Pancreas (tissue), 10 donors: Measurements from ENCODE around the gene ARAP2. TPM values are rescaled to one million over a fixed set of nuclear protein-coding genes. Genes with fewer than 3 reads are reported as not detected.

Experiments used
- ATAC-seq, 4 donors: fragments of 200-7000 bp; cut with Tn5 transposase; one replicate each; pipeline versions ENCODE4 v1.8.0 to v1.9.1; 2020; ENCODE audit warnings: mild to moderate bottlenecking in 4 of 4, moderate library complexity in 4 of 4
- DNase-seq, 6 donors: peaks; one replicate each; pipeline ENCODE4 v3.0.0-alpha.2; 2020
- FAIRE-seq: peaks from 2 replicates; lab custom pipeline; 2012; peaks lifted over from hg19 to GRCh38; lab: Jason Lieb, UNC
- H3K27ac ChIP-seq, 4 donors: fragments of 200-600 bp; sonication (generic); 1 replicate in 3 of 4; 2 replicates in 1 of 4; pipeline versions ENCODE4 v1.5.0 to v1.8.0; 2020
- H3K27me3 ChIP-seq, 4 donors: fragments of 200-600 bp; one replicate each; pipeline ENCODE4 v1.8.0; 2021
- H3K36me3 ChIP-seq, 3 donors: fragments of 200-600 bp; sonication (generic) in 1 of 3; one replicate each; pipeline versions ENCODE4 v1.5.0 to v1.8.0; 2020 to 2021
- H3K4me1 ChIP-seq, 3 donors: fragments of 200-600 bp; one replicate each; pipeline ENCODE4 v1.8.0; 2021
- H3K4me3 ChIP-seq, 4 donors: fragments of 200-600 bp; sonication (generic) in 2 of 4; one replicate each; pipeline versions ENCODE4 v1.5.0 to v1.8.0; 2020 to 2021
- H3K9me3 ChIP-seq, 4 donors: fragments of 200-600 bp; one replicate each; pipeline ENCODE4 v1.8.0; 2021
- CTCF ChIP-seq, 4 donors: fragments of 200-600 bp; sonication (generic) in 3 of 4; IDR thresholded peaks; one replicate each; pipeline versions ENCODE4 v1.5.0 to v1.8.0; 2021; ENCODE audit warnings: antibody characterized with exemption in 4 of 4
- WGBS, 2 donors: extraction: QIAGEN DNeasy Blood & Tissue Kit; methylation state at CpG; one replicate each; pipeline ENCODE4 v1.1.7; 2013; 5-methylcytosine and 5-hydroxymethylcytosine counted together
- intact Hi-C, 3 donors: fragments of 100-400 bp; cut with DNase I; formaldehyde crosslinking; loops; one replicate each; pipeline versions ENCODE4 v1.11.1 to v1.14.2; 2022
- polyA plus RNA-seq, 2 donors: library from polyadenylated mRNA; stranded (reverse); fragments of 200-250 nt; gene quantifications; one replicate each; pipeline ENCODE4 v1.2.3, GENCODE V29; 2013
- total RNA-seq, 6 donors: library from RNA; stranded (reverse); fragmentation: NEBNext Ultra II Directional in 4 of 6; extraction: Animal tissue kit (Norgen Biotek cat#: 25700) in 4 of 6; gene quantifications; one replicate each; pipeline versions ENCODE4 v1.2.1 to v1.2.4, GENCODE V29; 2021 to 2023
- donor health status: healthy with polysubstance abuse.
- donor health status: DM: no; HTN: no; CAD: no; lungs with moderate emphysema.
- donor health status: DM: no; HTN: no; CAD: no.
- donor health status: control.
- donor health status: control.
- donor health status: Bipolar disorder and iron deficiency.
- donor health status: DM: yes; HTN: yes; CAD: no.
- donor health status: DM: no; HTN: no; CAD: no.
- donor health status: DM: no; HTN: no; CAD: no.
- donor health status: DM: yes; HTN: yes; CAD: no.

ARAP2 gene
- total and polyA plus RNA-seq, 8 donors: 3.2 to 14.3 (median 7.7) TPM

GRCh38 chr4:36056136-36056535, 188.2 kb downstream of the ARAP2 start:
- H3K4me1 ChIP-seq: no peaks in the 10 kb centered on the region
- no peak for ATAC-seq
- no peak for TF ChIP-seq CTCF (IDR thresholded peaks at IDR 0.05)
- FAIRE-seq: peak; percentile 13
- no peak overlapping the region for H3K27ac ChIP-seq
- no peak overlapping the region for H3K4me3 ChIP-seq
- DNase-seq: no peak
- H3K9me3 ChIP-seq: no peaks in the 10 kb centered on the region
- 74 to 83% methylated on average over 1 of the region's 1 CpG for WGBS, 2 donors
- no peaks in the 10 kb centered on the region for H3K27me3 ChIP-seq
- intact Hi-C loops: no loop called here
- H3K36me3 ChIP-seq: no peaks in the 10 kb centered on the region

DNA sequence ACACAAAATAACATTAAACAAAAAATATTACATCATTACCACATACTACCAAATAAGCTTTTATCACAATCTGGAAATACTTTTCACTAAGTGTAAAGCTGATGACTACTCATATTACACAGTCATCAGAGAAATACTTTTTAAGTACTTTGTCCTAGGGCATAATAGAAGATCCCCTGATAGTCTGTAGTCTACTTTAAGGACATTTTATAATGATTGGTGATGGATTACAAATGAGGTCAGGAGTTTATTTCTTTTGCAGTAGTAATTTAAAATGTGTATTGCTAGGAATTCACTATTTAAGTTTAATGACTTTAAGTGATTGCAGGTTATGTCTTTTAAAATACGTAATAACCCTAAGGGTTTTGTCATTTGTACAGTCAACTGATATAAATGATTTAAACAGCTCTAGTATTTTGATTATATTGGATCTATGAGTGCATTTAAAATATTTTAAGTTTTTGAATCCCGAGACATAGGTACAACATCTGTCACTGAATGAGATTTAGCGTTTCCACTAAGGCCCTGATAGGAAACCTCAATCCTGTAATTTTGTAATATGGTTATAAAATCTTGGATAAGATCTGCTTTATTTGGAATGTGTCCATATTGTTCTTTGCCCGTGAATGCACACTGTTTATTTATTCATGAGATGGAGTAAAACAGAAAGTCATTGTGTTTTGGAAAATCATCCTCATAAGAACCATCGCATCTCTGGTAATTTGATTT, 189.5 kb downstream of the ARAP2 start:
- Histone ChIP-seq H3K4me1 (no peaks in the 10 kb centered on the region), H3K36me3 (no peaks in the 10 kb centered on the region), H3K27ac (no peak overlapping the region), H3K4me3 (no peak overlapping the region), H3K27me3 (no peaks in the 10 kb centered on the region), H3K9me3 (no peaks in the 10 kb centered on the region)
- TF ChIP-seq CTCF (IDR thresholded peaks at IDR 0.05): no peak
- FAIRE-seq (peak; percentile 9), ATAC-seq (no peak), DNase-seq (no peak)
- WGBS, 2 donors: 72 to 75% methylated on average over 5 of the region's 5 CpGs
- intact Hi-C loops: no loop called here

GRCh38 chr4:36053930-36054329, 190.4 kb downstream of the ARAP2 start:
- ATAC-seq: no peak

GRCh38 chr4:36051634-36052033, 192.7 kb downstream of the ARAP2 start:
- no peak overlapping the region for H3K27ac ChIP-seq
- no peaks in the 10 kb centered on the region for H3K36me3 ChIP-seq
- H3K4me1 ChIP-seq: no peaks in the 10 kb centered on the region
- intact Hi-C loops: no loop called here
- TF ChIP-seq CTCF (IDR thresholded peaks at IDR 0.05): no peak
- no peaks in the 10 kb centered on the region for H3K9me3 ChIP-seq
- DNase-seq: no peak
- H3K4me3 ChIP-seq: no peak overlapping the region
- ATAC-seq: no peak
- peak; percentile 43 for FAIRE-seq
- WGBS, 2 donors: 66 to 67% methylated on average over 4 of the region's 4 CpGs
- no peaks in the 10 kb centered on the region for H3K27me3 ChIP-seq

More at GRCh38 chr4:36053930-36054329, 190.4 kb downstream of the ARAP2 start:
- DNase-seq (no peak), FAIRE-seq (no peak)
- intact Hi-C loops: no loop called here
- Histone ChIP-seq H3K4me1 (no peaks in the 10 kb centered on the region), H3K27ac (no peak overlapping the region), H3K4me3 (no peak overlapping the region), H3K36me3 (no peaks in the 10 kb centered on the region), H3K9me3 (no peaks in the 10 kb centered on the region), H3K27me3 (no peaks in the 10 kb centered on the region)
- no peak for TF ChIP-seq CTCF (IDR thresholded peaks at IDR 0.05)
- WGBS, 2 donors: 82 to 89% methylated on average over 2 of the region's 2 CpGs

- H3K36me3 ChIP-seq: no peaks in the 10 kb centered on the region
- H3K4me3 ChIP-seq: no peak overlapping the region
- no peak overlapping the region for H3K27ac ChIP-seq
- ATAC-seq: no peak
- no peak for TF ChIP-seq CTCF (IDR thresholded peaks at IDR 0.05)
- no peak for DNase-seq
- FAIRE-seq: no peak
- H3K27me3 ChIP-seq: no peaks in the 10 kb centered on the region
- H3K4me1 ChIP-seq: no peaks in the 10 kb centered on the region
- no peaks in the 10 kb centered on the region for H3K9me3 ChIP-seq
- intact Hi-C loops: no loop called here
These were observed 198.3 kb downstream of the ARAP2 start for GRCh38 chr4:36046026-36046425.
